Heart left ventricle (tissue), 13 donors: Measurements from ENCODE around the gene RNF14.

Experiments used
- POLR2A ChIP-seq, 2 donors: fragments of 450-650 bp; IDR thresholded peaks; one replicate each; pipeline ENCODE4 v1.6.1; 2017; ENCODE audit warnings: antibody characterized with exemption in 2 of 2, mild to moderate bottlenecking in 2 of 2, moderate library complexity in 2 of 2
- TF ChIP-seq, protein P1 (sequence below), 12 donors: fragments of 200-600 bp; sonication (generic) in 4 of 12; IDR thresholded peaks; one replicate each; pipeline versions ENCODE4 v1.5.0 to v1.8.0; 2018 to 2022; ENCODE audit warnings: antibody characterized with exemption in 12 of 12, mild to moderate bottlenecking in 5 of 12
- donor health status: ischemic (EF 13 %, LVEDD 7.1; RV severe dilation, severe dysfunction).
- donor health status: DM: no; HTN: yes; CAD: no.
- donor health status: DM: no; HTN: no; CAD: no.
- donor health status: ischemic (EF 25% LVEDD 6.9; RV normal size, moderate dysfunction).
- donor health status: ischemic (EF 25% LVEDD 5.7; RV mildly dilated, moderate dysfunction).
- donor health status: ischemic (EF 35%, LVEDD 5.7; RV mildly dilated, moderate dysfunction).
- donor health status: nonischemic (EF 11% LVEDD 7.7; RV severe dilation, severe dysfunction).
- donor health status: DM: yes; HTN: yes; CAD: no.
- donor health status: PGD.
- donor health status: ischemic (EF 29% LVEDD 5.4; RV normal size, mild dysfunction).
- donor health status: nonischemic (EF 23%, LVEDD 6.1; RV moderate dilation, normal function).

- TF ChIP-seq, protein P1, sequence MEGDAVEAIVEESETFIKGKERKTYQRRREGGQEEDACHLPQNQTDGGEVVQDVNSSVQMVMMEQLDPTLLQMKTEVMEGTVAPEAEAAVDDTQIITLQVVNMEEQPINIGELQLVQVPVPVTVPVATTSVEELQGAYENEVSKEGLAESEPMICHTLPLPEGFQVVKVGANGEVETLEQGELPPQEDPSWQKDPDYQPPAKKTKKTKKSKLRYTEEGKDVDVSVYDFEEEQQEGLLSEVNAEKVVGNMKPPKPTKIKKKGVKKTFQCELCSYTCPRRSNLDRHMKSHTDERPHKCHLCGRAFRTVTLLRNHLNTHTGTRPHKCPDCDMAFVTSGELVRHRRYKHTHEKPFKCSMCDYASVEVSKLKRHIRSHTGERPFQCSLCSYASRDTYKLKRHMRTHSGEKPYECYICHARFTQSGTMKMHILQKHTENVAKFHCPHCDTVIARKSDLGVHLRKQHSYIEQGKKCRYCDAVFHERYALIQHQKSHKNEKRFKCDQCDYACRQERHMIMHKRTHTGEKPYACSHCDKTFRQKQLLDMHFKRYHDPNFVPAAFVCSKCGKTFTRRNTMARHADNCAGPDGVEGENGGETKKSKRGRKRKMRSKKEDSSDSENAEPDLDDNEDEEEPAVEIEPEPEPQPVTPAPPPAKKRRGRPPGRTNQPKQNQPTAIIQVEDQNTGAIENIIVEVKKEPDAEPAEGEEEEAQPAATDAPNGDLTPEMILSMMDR (IDR thresholded peaks at IDR 0.05): no peak
- TF ChIP-seq POLR2A (IDR thresholded peaks at IDR 0.05): no peak
Observed at GRCh38 chr5:142034994-142035393, 66.1 kb downstream of the RNF14 start.
